ENCODE measurements around the gene ZNF185. TPM values are rescaled to one million over a fixed set of nuclear protein-coding genes. Genes with fewer than 3 reads are reported as not detected.

The ZNF185 gene
- total and polyA plus RNA-seq, 2 of the 8 experiments (the other 6 are each of a cell fraction or from before 2014, with no cell fraction given): 15.6 to 20.1 TPM

GRCh38 chrX:152945021-152945979 is 47.4 kb downstream of the ZNF185 start (continued):
- TF ChIP-seq HDAC6 (IDR thresholded peaks at IDR 0.05; ENCODE audit: low read depth, low read length) (no peak), CHD2 (IDR thresholded peaks at IDR 0.05; ENCODE audit: low read length) (no peak), SAP30 (IDR thresholded peaks at IDR 0.05; ENCODE audit: insufficient read depth, insufficient replicate concordance, low read length) (no peak), SP1 (IDR thresholded peaks at IDR 0.05; ENCODE audit: low read depth, low read length) (no peak), SP2 (IDR thresholded peaks at IDR 0.05; ENCODE audit: low read length) (no peak), BRCA1 (IDR thresholded peaks at IDR 0.05; ENCODE audit: low read depth, low read length) (no peak)

Measured in H1 (cell line).